Activated CD4-positive, alpha-beta T cell treated with anti-CD3 and anti-CD28 coated beads for 36 hours (primary cell): ENCODE data around the gene RHD. TPM values are rescaled to one million over a fixed set of nuclear protein-coding genes. Genes with fewer than 3 reads are reported as not detected.
"Not testable (repeated sequence)": the region's sequence is repeated elsewhere in the genome, so short reads cannot be mapped to it uniquely, and the experiment has no call there.

ENCODE experiments used
- ATAC-seq: fragments of 200-7000 bp; cut with Tn5 transposase; one replicate; pipeline ENCODE4 v1.10.0; 2021; ENCODE audit warnings: mild to moderate bottlenecking, moderate library complexity
- CTCF ChIA-PET: fragments of 350-600 bp; sonication (Branson Sonifier 250); formaldehyde crosslinking; loops from one replicate; lab custom pipeline; 2021; ENCODE audit warnings: antibody characterized with exemption; lab: Charles Lee
- POLR2A ChIA-PET: fragments of 350-600 bp; sonication (Branson Sonifier 250); formaldehyde crosslinking; loops from one replicate; lab custom pipeline; 2021; ENCODE audit warnings: antibody characterized with exemption, inconsistent platforms; lab: Charles Lee
- DNase-seq: peaks from one replicate; pipeline ENCODE4 v3.0.0-alpha.2; 2020
- H3K27ac Mint-ChIP-seq: one replicate; pipeline ENCODE4 v1.8.0; 2021; ENCODE audit warnings: mixed read lengths
- H3K27me3 Mint-ChIP-seq: one replicate; pipeline ENCODE4 v1.8.0; 2021; ENCODE audit warnings: mixed read lengths
- H3K36me3 Mint-ChIP-seq: one replicate; pipeline ENCODE4 v1.8.0; 2021; ENCODE audit warnings: low read depth, mixed read lengths
- H3K4me1 Mint-ChIP-seq: one replicate; pipeline ENCODE4 v1.8.0; 2021; ENCODE audit warnings: mixed read lengths
- H3K4me3 Mint-ChIP-seq: one replicate; pipeline ENCODE4 v1.8.0; 2021; ENCODE audit warnings: mild to moderate bottlenecking, moderate library complexity, mixed read lengths
- H3K9me3 Mint-ChIP-seq: one replicate; pipeline ENCODE4 v1.8.0; 2021; ENCODE audit warnings: low read depth, mixed read lengths
- intact Hi-C, 2 experiments: fragments of 100-400 bp; cut with DNase I in 1 of 2; cut with micrococcal nuclease in 1 of 2; formaldehyde crosslinking; loops; one replicate each; pipeline versions ENCODE4 v1.14.2 to v1.15.1; 2022 to 2024; cut with DNase I, micrococcal nuclease
- total RNA-seq, 2 experiments: library from RNA; stranded (reverse); gene quantifications; one replicate each; pipeline ENCODE4 v1.2.3, GENCODE V29; 2021

The RHD gene
- total RNA-seq, 2 experiments from 2014 or later, result not detected

DNA sequence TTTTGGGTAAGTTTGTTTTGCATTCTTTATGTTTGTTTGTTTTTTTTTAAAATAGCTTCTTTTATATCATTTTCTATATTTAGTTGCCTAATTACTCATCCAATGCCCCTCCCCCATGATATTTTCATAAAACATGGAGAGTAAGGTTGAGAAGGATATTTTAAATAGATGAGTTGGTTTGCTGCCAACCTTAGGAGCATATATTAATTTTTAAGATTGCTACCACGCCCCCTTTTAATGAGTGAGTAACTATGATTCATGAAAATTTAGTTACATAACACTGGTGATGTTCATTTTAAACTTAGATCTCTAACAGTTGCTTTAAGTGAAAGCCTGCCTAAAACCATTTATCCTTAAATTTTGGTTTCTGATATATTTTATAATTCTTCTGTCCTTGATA, 84.5 kb downstream of the RHD start:
- peaks cover 21% of the 10 kb centered on the region for H3K4me1 Mint-ChIP-seq
- H3K9me3 Mint-ChIP-seq, result no peaks in the 10 kb centered on the region
- peak overlapping the region; percentile 83 for H3K27ac Mint-ChIP-seq
- ChIA-PET CTCF (interaction anchor here (0.5 to 0.8 kb wide), 2 partner anchors 14 to 1635 kb away, joined by 3 read pairs; no protein-coding TSS in a partner anchor), POLR2A (interaction anchor here (0.6 kb wide), 1 partner anchor 549 kb away, joined by 4 read pairs; no protein-coding TSS in a partner anchor)
- ATAC-seq (no peak), DNase-seq (no peak)
- H3K27me3 Mint-ChIP-seq, result no peaks in the 10 kb centered on the region
- no peak overlapping the region for H3K4me3 Mint-ChIP-seq
- H3K36me3 Mint-ChIP-seq, result peaks cover 36% of the 10 kb centered on the region
- intact Hi-C loops, result no loop called here

- ATAC-seq (no peak), DNase-seq (no peak)
- ChIA-PET POLR2A (no interaction called here), CTCF (no interaction called here)
- Mint-ChIP-seq H3K4me3 (no peak overlapping the region), H3K27ac (peak overlapping the region; percentile 33), H3K27me3 (no peaks in the 10 kb centered on the region), H3K36me3 (peaks cover 31% of the 10 kb centered on the region), H3K4me1 (peaks cover 16% of the 10 kb centered on the region), H3K9me3 (no peaks in the 10 kb centered on the region)
- intact Hi-C loops, result no loop called here
Measured at GRCh38 chr1:25360596-25361581, 88.6 kb downstream of the RHD start.

DNA sequence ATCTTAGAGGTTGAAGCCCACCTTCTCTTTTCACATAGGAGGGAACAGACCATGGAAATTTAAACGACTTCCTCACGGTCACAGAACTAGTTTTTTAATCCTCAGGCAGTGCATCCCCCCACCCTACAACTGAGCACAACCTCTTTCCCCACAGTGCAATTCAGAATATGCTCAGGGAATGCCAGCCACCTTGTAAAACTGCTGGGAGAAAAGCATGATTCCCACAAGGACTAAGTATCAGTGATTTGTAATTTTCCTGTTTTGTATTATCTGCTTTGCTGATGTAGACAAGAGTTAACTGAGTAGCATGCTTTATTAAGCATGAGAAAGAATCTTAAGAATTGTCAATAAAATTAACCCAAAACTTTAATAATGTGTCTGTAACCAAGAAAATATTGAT, 89.6 kb downstream of the RHD start:
- H3K27me3 Mint-ChIP-seq, result no peaks in the 10 kb centered on the region
- peak overlapping the region; percentile 66 for H3K27ac Mint-ChIP-seq
- H3K4me1 Mint-ChIP-seq, result peaks cover 9% of the 10 kb centered on the region
- intact Hi-C loops, result no loop called here
- peaks cover 25% of the 10 kb centered on the region for H3K36me3 Mint-ChIP-seq
- CTCF ChIA-PET, result no interaction called here
- H3K9me3 Mint-ChIP-seq, result no peaks in the 10 kb centered on the region
- ATAC-seq (no peak), DNase-seq (no peak)
- H3K4me3 Mint-ChIP-seq, result no peak overlapping the region
- POLR2A ChIA-PET, result no interaction called here

GRCh38 chr1:25362634-25363559, 90.6 kb downstream of the RHD start:
- H3K9me3 Mint-ChIP-seq, POLR2A ChIA-PET, CTCF ChIA-PET, H3K4me3 Mint-ChIP-seq, DNase-seq, intact Hi-C loops, H3K27me3 Mint-ChIP-seq, H3K27ac Mint-ChIP-seq, H3K4me1 Mint-ChIP-seq: not testable (repeated sequence)
- H3K36me3 Mint-ChIP-seq, result peaks cover 21% of the 10 kb centered on the region
- peak; percentile 88 for ATAC-seq

GRCh38 chr1:25369241-25369640, 96.9 kb downstream of the RHD start:
- Mint-ChIP-seq H3K4me1 (no peaks in the 10 kb centered on the region), H3K9me3 (no peaks in the 10 kb centered on the region), H3K27me3 (no peaks in the 10 kb centered on the region), H3K4me3 (no peak overlapping the region), H3K36me3 (no peaks in the 10 kb centered on the region), H3K27ac (no peak overlapping the region)
- intact Hi-C loops, result no loop called here
- CTCF ChIA-PET, result no interaction called here
- DNase-seq (no peak), ATAC-seq (no peak)
- POLR2A ChIA-PET, result no interaction called here

- POLR2A ChIA-PET, H3K27ac Mint-ChIP-seq, intact Hi-C loops, H3K27me3 Mint-ChIP-seq, H3K9me3 Mint-ChIP-seq, DNase-seq, CTCF ChIA-PET, ATAC-seq, H3K36me3 Mint-ChIP-seq, H3K4me1 Mint-ChIP-seq, H3K4me3 Mint-ChIP-seq: not testable (repeated sequence)
Measured at GRCh38 chr1:25369691-25370271, 97.5 kb downstream of the RHD start.

- H3K9me3 Mint-ChIP-seq, ATAC-seq, POLR2A ChIA-PET, H3K36me3 Mint-ChIP-seq, DNase-seq, H3K27ac Mint-ChIP-seq, H3K4me3 Mint-ChIP-seq, CTCF ChIA-PET, H3K4me1 Mint-ChIP-seq, intact Hi-C loops, H3K27me3 Mint-ChIP-seq: not testable (repeated sequence)
Measured at GRCh38 chr1:25371757-25372156, 99.4 kb downstream of the RHD start.

GRCh38 chr1:25378367-25378766, 106.1 kb downstream of the RHD start:
- H3K27me3 Mint-ChIP-seq, DNase-seq, intact Hi-C loops, H3K4me3 Mint-ChIP-seq, H3K27ac Mint-ChIP-seq, POLR2A ChIA-PET, CTCF ChIA-PET, H3K4me1 Mint-ChIP-seq, H3K36me3 Mint-ChIP-seq, H3K9me3 Mint-ChIP-seq, ATAC-seq: not testable (repeated sequence)

Other genes with a start within 250 kb of the RHD start
- 10 to 100 TPM; 39.0 to 42.4 TPM for gene SYF2, start 40.0 kb upstream of the RHD start, total RNA-seq
- gene RSRP1, start 25.1 kb upstream of the RHD start, total RNA-seq, result 100 to 1,000 TPM in 1 of 2 experiments, 10 to 100 TPM in 1; 86.8 to 120 TPM
- gene TMEM50A, start 65.8 kb downstream of the RHD start, total RNA-seq, result 100 to 1,000 TPM in 1 of 2 experiments, 10 to 100 TPM in 1; 98.0 to 120 TPM
- gene RHCE, start 148.3 kb downstream of the RHD start, total RNA-seq, result 1 to 10 TPM in 1 of 2 experiments, under 1 TPM in 1; 0.91 to 1.0 TPM
- gene MACO1, start 158.4 kb downstream of the RHD start, total RNA-seq, result 10 to 100 TPM; 15.7 to 18.5 TPM